Renal pelvis (tissue), 3 donors: ENCODE data around the gene NADK2. TPM values are rescaled to one million over a fixed set of nuclear protein-coding genes. Genes with fewer than 3 reads are reported as not detected.

Experiments
- polyA plus RNA-seq, 3 donors: library from polyadenylated mRNA; unstranded; fragments of 120-200 nt; gene quantifications; one replicate each; pipeline ENCODE4 v1.2.1, GENCODE V29; 2013; ENCODE audit not compliant: insufficient read length in 3 of 3

NADK2 gene
- polyA plus RNA-seq, 3 donors: 41.4 to 59.5 (median 49.6) TPM

Other genes starting within 250 kb of the NADK2 start
- gene UGT3A2, start 175.0 kb downstream of the NADK2 start, polyA plus RNA-seq: 10 to 100 TPM; 12.0 to 16.8 (median 16.0) TPM
- gene LMBRD2, start 90.0 kb downstream of the NADK2 start, polyA plus RNA-seq: 10 to 100 TPM; 13.9 to 19.6 (median 18.1) TPM
- 10 to 100 TPM; 45.7 to 55.8 (median 50.0) TPM for gene SKP2, start 89.8 kb downstream of the NADK2 start, polyA plus RNA-seq
- gene RANBP3L, start 60.0 kb upstream of the NADK2 start, polyA plus RNA-seq: 1 to 10 TPM; 5.5 to 9.0 (median 5.6) TPM